Adrenal gland (tissue), 5 donors: ENCODE results near the gene NABP2.

Source experiments
- POLR2A ChIP-seq, 2 donors: fragments of 450-650 bp; IDR thresholded peaks; one replicate each; pipeline ENCODE4 v1.6.1; 2017; ENCODE audit warnings: antibody characterized with exemption in 2 of 2, mild to moderate bottlenecking in 2 of 2, moderate library complexity in 1 of 2
- TF ChIP-seq, protein P1 (sequence below), 6 experiments: fragments of 450-650 bp in 4 of 6; fragments of 200-600 bp in 2 of 6; sonication (generic) in 1 of 6; IDR thresholded peaks; 1 replicate in 5 of 6; 2 replicates in 1 of 6; pipeline versions ENCODE4 v1.5.1 to v1.8.0; 2016 to 2021; ENCODE audit warnings: antibody characterized with exemption in 6 of 6, mild to moderate bottlenecking in 2 of 6, moderate library complexity in 1 of 6
- donor health status: DM: no; HTN: no; CAD: no.

DNA sequence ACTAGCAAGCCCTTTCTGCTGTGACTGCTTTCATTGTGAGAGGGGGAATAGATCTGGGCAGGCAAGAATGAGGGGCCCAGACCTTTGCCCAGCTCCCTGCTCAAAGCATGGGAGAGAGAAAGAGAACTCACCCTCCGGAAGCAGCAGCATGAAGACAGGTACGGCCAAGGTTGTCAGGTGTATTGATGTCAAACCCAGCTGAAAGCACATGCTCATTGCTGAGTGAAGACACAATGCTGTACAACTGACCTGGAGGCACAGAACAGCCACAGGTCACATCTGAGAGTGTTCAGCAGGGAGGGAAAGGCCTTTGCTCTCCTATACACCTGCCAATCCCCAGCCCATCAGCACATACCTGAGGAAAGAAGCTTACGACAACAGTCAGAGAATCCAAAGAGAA, 28.5 kb downstream of the NABP2 start:
- no peak for TF ChIP-seq POLR2A (IDR thresholded peaks at IDR 0.05)
- TF ChIP-seq, protein P1, sequence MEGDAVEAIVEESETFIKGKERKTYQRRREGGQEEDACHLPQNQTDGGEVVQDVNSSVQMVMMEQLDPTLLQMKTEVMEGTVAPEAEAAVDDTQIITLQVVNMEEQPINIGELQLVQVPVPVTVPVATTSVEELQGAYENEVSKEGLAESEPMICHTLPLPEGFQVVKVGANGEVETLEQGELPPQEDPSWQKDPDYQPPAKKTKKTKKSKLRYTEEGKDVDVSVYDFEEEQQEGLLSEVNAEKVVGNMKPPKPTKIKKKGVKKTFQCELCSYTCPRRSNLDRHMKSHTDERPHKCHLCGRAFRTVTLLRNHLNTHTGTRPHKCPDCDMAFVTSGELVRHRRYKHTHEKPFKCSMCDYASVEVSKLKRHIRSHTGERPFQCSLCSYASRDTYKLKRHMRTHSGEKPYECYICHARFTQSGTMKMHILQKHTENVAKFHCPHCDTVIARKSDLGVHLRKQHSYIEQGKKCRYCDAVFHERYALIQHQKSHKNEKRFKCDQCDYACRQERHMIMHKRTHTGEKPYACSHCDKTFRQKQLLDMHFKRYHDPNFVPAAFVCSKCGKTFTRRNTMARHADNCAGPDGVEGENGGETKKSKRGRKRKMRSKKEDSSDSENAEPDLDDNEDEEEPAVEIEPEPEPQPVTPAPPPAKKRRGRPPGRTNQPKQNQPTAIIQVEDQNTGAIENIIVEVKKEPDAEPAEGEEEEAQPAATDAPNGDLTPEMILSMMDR (IDR thresholded peaks at IDR 0.05) = no peak
